Neural progenitor cell (in vitro differentiated cells): Measurements from ENCODE around the gene FHAD1. TPM values are rescaled to one million over a fixed set of nuclear protein-coding genes. Genes with fewer than 3 reads are reported as not detected.

Source experiments
- DNase-seq: peaks from one replicate; pipeline ENCODE4 v3.0.0-alpha.2; 2016; ENCODE audit warnings: low spot score
- H2AFZ ChIP-seq: fragments of 200-600 bp; sonication (generic); replicated peaks from 2 replicates; pipeline ENCODE4 v1.6.1; 2016; ENCODE audit warnings: antibody characterized with exemption
- H3F3A ChIP-seq: fragments of 200-600 bp; sonication (generic); 2 replicates; pipeline ENCODE4 v1.6.1; 2016; ENCODE audit warnings: antibody characterized with exemption, low read depth
- H3K27ac ChIP-seq: fragments of 200-600 bp; sonication (generic); 2 replicates; pipeline ENCODE4 v1.5.1; 2016; ENCODE audit warnings: mild to moderate bottlenecking
- H3K27me3 ChIP-seq: fragments of 200-600 bp; sonication (generic); 2 replicates; pipeline ENCODE4 v1.6.1; 2016; ENCODE audit warnings: mild to moderate bottlenecking, moderate library complexity
- H3K36me3 ChIP-seq: fragments of 200-600 bp; sonication (generic); 2 replicates; pipeline ENCODE4 v1.5.1; 2016
- H3K4me1 ChIP-seq: fragments of 200-600 bp; sonication (generic); 2 replicates; pipeline ENCODE4 v1.6.1; 2016; ENCODE audit warnings: mixed run types
- H3K4me2 ChIP-seq: fragments of 200-600 bp; sonication (generic); 2 replicates; pipeline ENCODE4 v1.6.1; 2016
- H3K4me3 ChIP-seq: fragments of 200-600 bp; sonication (generic); 2 replicates; pipeline ENCODE4 v1.5.1; 2016
- H3K79me2 ChIP-seq: fragments of 200-600 bp; sonication (generic); 2 replicates; pipeline ENCODE4 v1.6.1; 2016; ENCODE audit warnings: low read depth
- H3K9ac ChIP-seq: fragments of 200-600 bp; sonication (generic); 2 replicates; pipeline ENCODE4 v1.6.1; 2016
- H3K9me3 ChIP-seq: fragments of 200-600 bp; sonication (generic); 2 replicates; pipeline ENCODE4 v1.5.1; 2016; ENCODE audit warnings: low read depth
- H4K20me1 ChIP-seq: fragments of 200-600 bp; sonication (generic); 2 replicates; pipeline ENCODE4 v1.6.1; 2016; ENCODE audit warnings: low read depth
- H3K27ac Mint-ChIP-seq: 3 replicates; pipeline ENCODE4 v1.8.0; 2021; ENCODE audit warnings: mixed read lengths
- H3K27me3 Mint-ChIP-seq: 2 replicates; pipeline ENCODE4 v1.8.0; 2022; ENCODE audit warnings: low read depth, mild to moderate bottlenecking, inconsistent platforms, moderate library complexity, mixed read lengths; ENCODE audit not compliant: insufficient read depth
- H3K36me3 Mint-ChIP-seq: 3 replicates; pipeline ENCODE4 v1.8.0; 2021; ENCODE audit warnings: mixed read lengths
- H3K4me1 Mint-ChIP-seq: 3 replicates; pipeline ENCODE4 v1.8.0; 2021; ENCODE audit warnings: mixed read lengths
- H3K4me3 Mint-ChIP-seq: 3 replicates; pipeline ENCODE4 v1.8.0; 2021; ENCODE audit warnings: mild to moderate bottlenecking, moderate library complexity, mixed read lengths
- H3K9me3 Mint-ChIP-seq: 3 replicates; pipeline ENCODE4 v1.8.0; 2020; ENCODE audit warnings: mixed read lengths
- CTCF ChIP-seq: fragments of 200-600 bp; sonication (generic); IDR thresholded peaks from 2 replicates; pipeline ENCODE4 v1.5.1; 2017; ENCODE audit warnings: antibody characterized with exemption, mild to moderate bottlenecking
- EZH2 ChIP-seq: fragments of 200-600 bp; sonication (generic); IDR thresholded peaks from 2 replicates; pipeline ENCODE4 v1.6.1; 2017; ENCODE audit warnings: antibody characterized with exemption, mild to moderate bottlenecking, moderate library complexity
- EZH2phosphoT487 ChIP-seq: fragments of 200-600 bp; sonication (generic); IDR thresholded peaks from 2 replicates; pipeline ENCODE4 v1.6.1; 2017; ENCODE audit warnings: antibody characterized with exemption
- total RNA-seq: library from RNA; depleted of rRNA; stranded (reverse); fragments of >200 nt; gene quantifications from 2 replicates; pipeline ENCODE4 v1.2.3, GENCODE V29; 2015; ENCODE audit warnings: low replicate concordance

The FHAD1 gene
- total RNA-seq, 1 donor from 2014 or later: 9.1 TPM

- H3K4me1 ChIP-seq: peaks cover 14% of the 10 kb centered on the region
- Mint-ChIP-seq H3K4me3 (no peak overlapping the region), H3K27me3 (peaks cover 7% of the 10 kb centered on the region), H3K27ac (peak overlapping the region; percentile 1), H3K4me1 (peaks cover 42% of the 10 kb centered on the region), H3K9me3 (peaks cover 7% of the 10 kb centered on the region), H3K36me3 (no peaks in the 10 kb centered on the region)
- H3K27me3 ChIP-seq: peaks cover 4% of the 10 kb centered on the region
- H3K9ac ChIP-seq: no peak overlapping the region
- DNase-seq: no peak
- H4K20me1 ChIP-seq: no peaks in the 10 kb centered on the region
- no peaks in the 10 kb centered on the region for H3K36me3 ChIP-seq
- H3F3A ChIP-seq: peaks cover 13% of the 10 kb centered on the region
- TF ChIP-seq CTCF (no peak), EZH2 (no peak), EZH2phosphoT487 (no peak)
- no peak overlapping the region for H3K27ac ChIP-seq
- H3K9me3 ChIP-seq: no peaks in the 10 kb centered on the region
- no peak overlapping the region for H3K4me2 ChIP-seq
- H3K4me3 ChIP-seq: no peak overlapping the region
- H3K79me2 ChIP-seq: no peaks in the 10 kb centered on the region
- H2AFZ ChIP-seq: no peak overlapping the region
Measured at GRCh38 chr1:15243275-15244043, 3.6 kb upstream of the FHAD1 start.

- H3K36me3 ChIP-seq: no peaks in the 10 kb centered on the region
- no peak for TF ChIP-seq EZH2
- TF ChIP-seq CTCF: no peak
- no peak for TF ChIP-seq EZH2phosphoT487
- Mint-ChIP-seq H3K4me1 (peaks cover 45% of the 10 kb centered on the region), H3K9me3 (peaks cover 7% of the 10 kb centered on the region), H3K4me3 (no peak overlapping the region), H3K27me3 (peaks cover 7% of the 10 kb centered on the region), H3K36me3 (no peaks in the 10 kb centered on the region), H3K27ac (no peak overlapping the region)
- no peak overlapping the region for H3K4me2 ChIP-seq
- peaks cover 4% of the 10 kb centered on the region for H3K27me3 ChIP-seq
- H3K9ac ChIP-seq: no peak overlapping the region
- DNase-seq: no peak
- H3K4me1 ChIP-seq: peaks cover 14% of the 10 kb centered on the region
- no peak overlapping the region for H3K27ac ChIP-seq
- peaks cover 13% of the 10 kb centered on the region for H3F3A ChIP-seq
- no peak overlapping the region for H2AFZ ChIP-seq
- H3K9me3 ChIP-seq: no peaks in the 10 kb centered on the region
- H3K79me2 ChIP-seq: no peaks in the 10 kb centered on the region
- H4K20me1 ChIP-seq: no peaks in the 10 kb centered on the region
- H3K4me3 ChIP-seq: no peak overlapping the region
Measured at GRCh38 chr1:15244813-15245212, 2.2 kb upstream of the FHAD1 start.

GRCh38 chr1:15245593-15246360 lies 1.2 kb upstream of the FHAD1 start:
- peak overlapping the region; percentile 8 for H3K27ac Mint-ChIP-seq
- H3K36me3 Mint-ChIP-seq: no peaks in the 10 kb centered on the region
- H4K20me1 ChIP-seq: no peaks in the 10 kb centered on the region
- H2AFZ ChIP-seq: peak overlapping the region; percentile 47
- H3K9me3 ChIP-seq: no peaks in the 10 kb centered on the region
- H3K27me3 Mint-ChIP-seq: peaks cover 7% of the 10 kb centered on the region
- TF ChIP-seq CTCF: no peak
- no peak for TF ChIP-seq EZH2
- TF ChIP-seq EZH2phosphoT487: no peak
- peaks cover 14% of the 10 kb centered on the region for H3K4me1 ChIP-seq
- H3K27me3 ChIP-seq: peaks cover 4% of the 10 kb centered on the region
- no peaks in the 10 kb centered on the region for H3K36me3 ChIP-seq
- no peak overlapping the region for H3K27ac ChIP-seq
- no peak for DNase-seq
- H3K4me1 Mint-ChIP-seq: peaks cover 45% of the 10 kb centered on the region
- H3K79me2 ChIP-seq: no peaks in the 10 kb centered on the region
- peaks cover 7% of the 10 kb centered on the region for H3K9me3 Mint-ChIP-seq
- H3K4me3 Mint-ChIP-seq: peak overlapping the region; percentile 17
- no peak overlapping the region for H3K4me2 ChIP-seq
- peaks cover 13% of the 10 kb centered on the region for H3F3A ChIP-seq
- no peak overlapping the region for H3K4me3 ChIP-seq
- H3K9ac ChIP-seq: no peak overlapping the region
